ENCODE measurements around the gene ZBTB46. TPM values are rescaled to one million over a fixed set of nuclear protein-coding genes. Genes with fewer than 3 reads are reported as not detected.

Gene ZBTB46
- total and polyA plus RNA-seq, 2 experiments from 2014 or later: 2.0 to 4.0 TPM

GRCh38 chr20:63706852-63707557 lies 124.1 kb downstream of the ZBTB46 start:
- Histone ChIP-seq H3K4me3 (peak overlapping the region; percentile 72), H3K4me1 (ENCODE audit: insufficient read depth) (peaks cover 13% of the 10 kb centered on the region), H3K36me3 (replicated peaks; ENCODE audit: insufficient read depth, low read depth) (no peaks in the 10 kb centered on the region), H3K27ac (peak overlapping the region; percentile 91), H3K79me2 (peaks cover 60% of the 10 kb centered on the region), H3K9me2 (replicated peaks; ENCODE audit: insufficient read depth) (no peaks in the 10 kb centered on the region), H2AFZ (peak overlapping the region; percentile 77), H3K9me3 (ENCODE audit: low read depth) (no peaks in the 10 kb centered on the region), H3K27me3 (no peaks in the 10 kb centered on the region), H3K4me2 (peak overlapping the region; percentile 98), H4K20me1 (ENCODE audit: insufficient read depth, poor library complexity, severe bottlenecking) (peaks cover 3% of the 10 kb centered on the region)
- TF ChIP-seq, protein P1, sequence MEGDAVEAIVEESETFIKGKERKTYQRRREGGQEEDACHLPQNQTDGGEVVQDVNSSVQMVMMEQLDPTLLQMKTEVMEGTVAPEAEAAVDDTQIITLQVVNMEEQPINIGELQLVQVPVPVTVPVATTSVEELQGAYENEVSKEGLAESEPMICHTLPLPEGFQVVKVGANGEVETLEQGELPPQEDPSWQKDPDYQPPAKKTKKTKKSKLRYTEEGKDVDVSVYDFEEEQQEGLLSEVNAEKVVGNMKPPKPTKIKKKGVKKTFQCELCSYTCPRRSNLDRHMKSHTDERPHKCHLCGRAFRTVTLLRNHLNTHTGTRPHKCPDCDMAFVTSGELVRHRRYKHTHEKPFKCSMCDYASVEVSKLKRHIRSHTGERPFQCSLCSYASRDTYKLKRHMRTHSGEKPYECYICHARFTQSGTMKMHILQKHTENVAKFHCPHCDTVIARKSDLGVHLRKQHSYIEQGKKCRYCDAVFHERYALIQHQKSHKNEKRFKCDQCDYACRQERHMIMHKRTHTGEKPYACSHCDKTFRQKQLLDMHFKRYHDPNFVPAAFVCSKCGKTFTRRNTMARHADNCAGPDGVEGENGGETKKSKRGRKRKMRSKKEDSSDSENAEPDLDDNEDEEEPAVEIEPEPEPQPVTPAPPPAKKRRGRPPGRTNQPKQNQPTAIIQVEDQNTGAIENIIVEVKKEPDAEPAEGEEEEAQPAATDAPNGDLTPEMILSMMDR (IDR thresholded peaks at IDR 0.05; ENCODE audit: poor library complexity): peak; percentile 47
- TF ChIP-seq EZH2phosphoT487 (IDR thresholded peaks at IDR 0.05; ENCODE audit: low read depth, severe bottlenecking, unreplicated experiment): no peak
- 8% methylated on average over 48 of the region's 56 CpGs for WGBS (ENCODE audit: low lambda C conversion rate, missing lambda C conversion rate)
- peak; percentile 72 for DNase-seq (ENCODE audit: low spot score)

- Histone ChIP-seq H3K79me2 (peaks cover 51% of the 10 kb centered on the region), H3K36me3 (replicated peaks; ENCODE audit: insufficient read depth, low read depth) (no peaks in the 10 kb centered on the region), H3K4me2 (peak overlapping the region; percentile 98), H3K9me3 (ENCODE audit: low read depth) (no peaks in the 10 kb centered on the region), H3K4me1 (ENCODE audit: insufficient read depth) (peaks cover 13% of the 10 kb centered on the region), H3K9me2 (replicated peaks; ENCODE audit: insufficient read depth) (no peaks in the 10 kb centered on the region), H3K27ac (peak overlapping the region; percentile 91), H2AFZ (no peak overlapping the region), H3K27me3 (no peaks in the 10 kb centered on the region), H3K4me3 (peak overlapping the region; percentile 72), H4K20me1 (ENCODE audit: insufficient read depth, poor library complexity, severe bottlenecking) (peaks cover 3% of the 10 kb centered on the region)
- peak; percentile 4 for DNase-seq (ENCODE audit: low spot score)
- no peak for TF ChIP-seq EZH2phosphoT487 (IDR thresholded peaks at IDR 0.05; ENCODE audit: low read depth, severe bottlenecking, unreplicated experiment)
- TF ChIP-seq EZH2 (IDR thresholded peaks at IDR 0.05; ENCODE audit: borderline replicate concordance): no peak
- TF ChIP-seq, protein P1 (IDR thresholded peaks at IDR 0.05; ENCODE audit: poor library complexity): no peak
- WGBS (ENCODE audit: low lambda C conversion rate, missing lambda C conversion rate): 92% methylated on average over 11 of the region's 12 CpGs
These were observed 124.9 kb downstream of the ZBTB46 start for GRCh38 chr20:63706027-63706695.

DNA sequence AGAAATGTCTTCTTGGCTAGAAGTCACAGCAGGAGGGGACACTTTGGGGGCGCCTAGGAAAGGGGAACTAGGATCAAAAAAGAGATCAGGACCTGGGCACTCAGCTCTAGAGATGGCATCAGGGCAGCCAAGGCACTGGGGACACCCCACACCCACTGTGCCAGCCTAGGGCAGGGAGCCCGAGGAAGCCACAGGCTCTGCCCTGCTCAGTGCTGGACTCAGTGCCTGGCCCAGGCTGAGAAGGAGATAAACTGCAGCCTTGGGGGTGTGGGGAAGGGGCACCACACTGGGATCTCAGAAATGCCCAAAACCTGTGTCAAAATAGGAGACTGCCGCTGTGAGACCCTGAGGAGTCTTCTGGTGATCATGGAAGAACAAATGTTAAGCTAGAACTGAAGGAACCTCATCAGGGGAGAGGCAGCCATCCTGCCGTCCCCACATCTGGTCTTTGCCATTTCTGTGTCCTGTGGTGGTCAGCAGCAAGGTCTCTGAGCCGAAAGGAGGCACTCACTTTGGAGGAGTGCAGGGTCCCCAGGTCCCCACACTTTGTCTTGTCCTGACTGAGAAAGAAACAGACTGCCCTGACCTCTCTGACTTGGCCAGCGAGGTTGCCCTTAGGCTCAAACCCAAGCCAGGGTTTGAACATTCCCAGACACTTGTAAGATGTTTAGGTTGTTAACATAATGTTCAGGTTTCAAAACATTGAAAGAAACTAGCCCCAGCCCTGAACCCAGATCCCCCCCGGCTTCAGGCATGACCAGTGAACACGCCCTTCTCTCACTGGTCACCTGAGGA lies 125.6 kb downstream of the ZBTB46 start:
- Histone ChIP-seq H3K4me1 (ENCODE audit: insufficient read depth) (peaks cover 13% of the 10 kb centered on the region), H3K27me3 (no peaks in the 10 kb centered on the region), H3K9me3 (ENCODE audit: low read depth) (no peaks in the 10 kb centered on the region), H2AFZ (no peak overlapping the region), H3K9me2 (replicated peaks; ENCODE audit: insufficient read depth) (no peaks in the 10 kb centered on the region), H3K79me2 (peaks cover 44% of the 10 kb centered on the region), H4K20me1 (ENCODE audit: insufficient read depth, poor library complexity, severe bottlenecking) (peaks cover 3% of the 10 kb centered on the region), H3K36me3 (replicated peaks; ENCODE audit: insufficient read depth, low read depth) (no peaks in the 10 kb centered on the region), H3K4me3 (no peak overlapping the region), H3K27ac (no peak overlapping the region), H3K4me2 (no peak overlapping the region)
- DNase-seq (ENCODE audit: low spot score): no peak
- WGBS (ENCODE audit: low lambda C conversion rate, missing lambda C conversion rate): 94% methylated on average over 8 of the region's 8 CpGs
- TF ChIP-seq EZH2 (IDR thresholded peaks at IDR 0.05; ENCODE audit: borderline replicate concordance): no peak
- TF ChIP-seq, protein P1 (IDR thresholded peaks at IDR 0.05; ENCODE audit: poor library complexity): no peak
- no peak for TF ChIP-seq EZH2phosphoT487 (IDR thresholded peaks at IDR 0.05; ENCODE audit: low read depth, severe bottlenecking, unreplicated experiment)

All from hepatocyte (in vitro differentiated cells).